GM18861 (cell line): Measurements from ENCODE around the gene IFRD2.
"Not testable (repeated sequence)": the region's sequence is repeated elsewhere in the genome, so short reads cannot be mapped to it uniquely, and the experiment has no call there.

ENCODE experiments used
- ATAC-seq: cut with Tn5 transposase; IDR thresholded peaks from one replicate; pipeline ENCODE4 v1.9.1; 2021; ENCODE audit not compliant: unreplicated experiment

IFRD2 gene

DNA sequence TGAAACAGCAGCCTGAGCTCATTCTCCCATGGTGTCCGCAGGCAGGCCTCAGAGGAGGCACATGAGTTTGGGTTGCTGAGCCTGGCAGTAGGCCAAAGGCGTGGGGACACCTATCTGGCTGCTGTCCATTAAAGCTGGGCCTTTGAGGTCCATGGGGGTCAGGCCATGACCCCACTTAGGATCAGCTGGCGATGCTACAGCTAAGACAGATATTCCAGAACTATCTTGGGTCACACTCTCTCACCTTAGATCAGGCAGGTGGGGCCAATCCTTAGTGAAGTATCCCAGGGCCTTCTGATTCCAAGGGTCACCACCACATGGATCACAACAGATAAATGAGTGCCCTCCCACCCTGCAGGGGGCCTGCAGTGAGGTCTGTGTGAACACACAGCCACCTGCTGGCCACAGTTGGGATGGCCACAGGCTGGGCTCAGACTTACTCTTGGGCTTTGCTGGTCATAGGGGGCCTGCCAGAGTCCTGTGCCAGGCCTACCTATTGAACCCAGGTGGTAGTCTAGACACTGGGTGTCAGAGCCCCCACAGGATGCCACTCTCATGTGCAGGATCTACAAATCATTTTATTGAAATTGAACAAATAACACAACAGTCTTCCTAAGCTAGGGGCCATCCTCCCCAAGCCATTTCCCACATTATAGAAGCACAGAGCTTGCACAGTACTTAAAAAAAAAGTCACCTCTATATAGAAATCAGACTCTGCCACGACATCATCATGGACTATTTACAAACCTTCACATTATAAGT, 32.3 kb upstream of the IFRD2 start:
- ATAC-seq = no peak

DNA sequence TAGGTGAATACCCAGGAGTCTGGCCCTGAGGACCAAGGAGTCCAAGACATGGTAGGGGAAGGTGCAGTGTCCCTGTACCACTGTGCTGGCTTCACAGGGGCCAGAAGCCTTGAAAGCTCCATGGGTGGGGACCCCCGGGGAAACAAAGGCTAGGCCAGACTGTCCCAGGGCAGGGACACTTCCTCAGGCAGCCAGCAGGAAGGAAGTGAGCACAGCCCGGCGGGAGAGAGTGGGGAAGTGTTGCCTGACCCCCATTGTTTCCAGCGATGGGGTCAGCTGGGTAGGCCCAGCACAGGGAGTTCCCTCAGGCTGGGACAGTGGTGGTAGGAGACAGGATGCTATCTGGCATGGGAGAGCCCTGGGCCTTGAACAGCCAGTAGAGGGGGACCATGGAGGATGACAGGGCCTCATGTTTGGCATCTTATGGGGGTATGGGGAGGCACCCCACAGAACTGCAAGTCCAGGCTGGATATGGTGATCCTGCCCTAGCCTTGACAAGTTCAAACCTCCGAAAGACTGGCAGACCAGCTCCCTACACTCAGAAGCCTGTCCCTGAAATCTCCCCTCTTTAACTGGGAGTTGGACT, 31.5 kb upstream of the IFRD2 start:
- ATAC-seq = no peak

DNA sequence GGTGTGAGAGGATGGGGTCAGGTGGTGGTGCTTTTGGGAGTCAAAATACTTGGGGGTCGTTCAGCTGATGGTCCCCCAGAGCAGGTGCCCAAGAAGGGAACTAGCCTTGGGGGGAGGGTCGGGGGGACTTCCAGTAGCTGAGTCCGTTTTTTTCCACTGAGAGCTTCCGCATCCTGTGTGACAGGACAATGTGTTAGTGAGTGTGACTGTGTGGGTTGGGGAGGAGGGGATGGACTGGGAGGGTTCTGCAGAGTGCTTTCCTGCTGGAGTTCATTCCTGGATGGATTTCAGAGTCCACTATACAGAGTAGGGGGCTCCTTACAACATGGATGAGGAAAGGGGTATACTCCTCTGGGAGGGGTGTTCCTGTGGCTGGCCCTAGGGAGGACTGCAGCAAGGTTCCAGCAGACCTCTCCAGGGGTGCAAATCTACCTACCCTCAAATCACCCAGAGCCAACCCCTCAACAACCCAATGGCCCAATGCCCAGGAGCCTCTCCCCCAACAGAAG, 30.9 kb upstream of the IFRD2 start:
- no peak for ATAC-seq

GRCh38 chr3:50322386-50323091, 30.3 kb upstream of the IFRD2 start, which contains the start of gene HYAL2:
Gene HYAL2 (minus strand): TSS chr3:50322745. CDS start chr3:50320489, 2,256 bp downstream.
- no peak for ATAC-seq

GRCh38 chr3:50322115-50322385, 29.8 kb upstream of the IFRD2 start:
- ATAC-seq = no peak

GRCh38 chr3:50321336-50322114, 29.3 kb upstream of the IFRD2 start:
- peak; percentile 58 for ATAC-seq

GRCh38 chr3:50320853-50321335, 28.7 kb upstream of the IFRD2 start:
- ATAC-seq = peak; percentile 39

GRCh38 chr3:50319894-50320625, 27.8 kb upstream of the IFRD2 start:
- ATAC-seq = no peak

GRCh38 chr3:50319181-50319893, 27.1 kb upstream of the IFRD2 start:
- ATAC-seq = no peak

DNA sequence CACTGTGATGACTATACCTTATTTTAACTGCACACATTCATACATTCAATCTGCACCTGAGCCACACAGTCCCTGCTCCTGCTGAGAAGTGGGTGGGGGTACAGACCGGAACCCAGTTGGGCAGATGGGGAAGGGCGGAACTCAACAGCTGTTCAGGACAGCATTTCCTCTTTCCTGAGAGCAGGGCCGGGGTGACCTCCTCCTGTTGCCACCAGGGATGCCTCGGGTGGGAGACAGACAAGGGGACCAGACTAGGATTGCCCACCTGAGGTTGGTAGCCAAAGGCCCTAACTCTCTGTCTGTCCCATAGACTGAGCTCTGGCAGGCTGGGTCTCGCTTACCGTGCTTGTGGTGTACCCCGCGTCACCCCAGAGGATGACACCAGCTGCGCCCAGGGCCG, 26.4 kb upstream of the IFRD2 start:
- ATAC-seq = no peak

DNA sequence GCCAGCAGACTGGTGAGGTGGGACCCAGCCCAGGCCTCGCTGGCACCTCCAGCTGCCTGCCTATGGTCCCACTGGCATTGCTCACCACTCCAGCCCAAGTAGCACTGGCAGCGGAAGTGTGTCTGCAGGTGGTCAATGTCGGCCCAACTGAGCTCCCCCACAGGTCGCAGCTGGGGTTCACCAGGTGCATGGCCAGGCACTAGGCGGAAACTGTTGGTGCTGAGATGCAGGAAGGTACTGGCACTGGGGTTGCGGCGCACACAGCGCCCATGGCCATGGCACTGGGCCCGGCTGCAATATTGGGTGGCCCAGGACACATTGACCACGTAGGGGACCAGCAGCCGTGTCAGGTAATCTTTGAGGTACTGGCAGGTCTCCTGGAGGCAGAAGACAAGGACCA, 25.9 kb upstream of the IFRD2 start:
- no peak for ATAC-seq

DNA sequence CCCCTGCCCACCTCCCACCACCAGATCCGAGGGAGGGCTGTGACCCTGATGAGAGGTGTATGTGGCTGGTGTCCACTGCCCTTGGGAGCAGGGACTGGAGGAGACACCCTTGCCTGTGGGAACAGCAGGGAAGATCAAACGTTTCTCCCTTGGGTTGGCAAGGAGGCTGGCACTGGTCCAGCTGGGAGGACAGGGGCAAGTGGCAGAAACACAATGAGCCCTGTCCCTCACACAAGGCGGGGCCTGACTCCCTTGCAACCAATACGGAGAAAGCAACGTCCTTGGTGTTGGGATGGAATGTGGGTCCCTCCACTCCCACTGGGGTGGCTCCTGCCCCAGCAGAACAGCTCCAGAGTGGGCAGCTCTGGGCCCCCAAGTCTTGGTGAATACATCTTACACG, 25.1 kb upstream of the IFRD2 start:
- no peak for ATAC-seq

DNA sequence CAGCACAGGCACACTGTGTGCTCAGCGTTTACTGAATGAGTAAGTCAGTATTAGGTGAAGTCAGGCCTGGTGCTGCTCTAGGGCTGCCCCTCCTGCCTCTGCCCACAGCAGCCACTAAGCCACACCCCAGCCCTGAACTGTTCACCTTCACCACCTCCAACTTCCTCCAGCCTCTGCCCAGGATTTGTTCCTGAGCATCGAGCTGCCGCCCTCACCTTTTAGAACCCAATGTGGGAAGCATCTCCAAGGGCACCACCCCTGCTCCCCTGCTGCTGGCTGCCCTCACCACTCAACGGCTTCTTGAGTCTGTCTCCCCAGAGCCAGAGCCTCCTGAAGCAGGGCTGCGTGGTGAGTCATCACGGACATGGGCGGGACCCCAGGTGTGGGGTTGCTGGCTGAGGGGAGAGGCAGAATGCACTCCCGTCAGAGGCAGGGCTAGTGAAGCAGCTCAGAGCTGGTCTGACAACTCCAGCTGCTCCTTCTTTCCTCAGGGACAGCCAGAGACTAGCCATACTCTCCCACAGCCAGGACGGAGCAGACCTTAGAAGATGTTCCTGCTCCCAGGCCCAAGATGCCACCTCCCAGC, 24.5 kb upstream of the IFRD2 start:
- ATAC-seq = no peak

- ATAC-seq = no peak
Measured at GRCh38 chr3:50314816-50315215, 22.6 kb upstream of the IFRD2 start.

GRCh38 chr3:50314342-50314741, 22.1 kb upstream of the IFRD2 start:
- no peak for ATAC-seq

DNA sequence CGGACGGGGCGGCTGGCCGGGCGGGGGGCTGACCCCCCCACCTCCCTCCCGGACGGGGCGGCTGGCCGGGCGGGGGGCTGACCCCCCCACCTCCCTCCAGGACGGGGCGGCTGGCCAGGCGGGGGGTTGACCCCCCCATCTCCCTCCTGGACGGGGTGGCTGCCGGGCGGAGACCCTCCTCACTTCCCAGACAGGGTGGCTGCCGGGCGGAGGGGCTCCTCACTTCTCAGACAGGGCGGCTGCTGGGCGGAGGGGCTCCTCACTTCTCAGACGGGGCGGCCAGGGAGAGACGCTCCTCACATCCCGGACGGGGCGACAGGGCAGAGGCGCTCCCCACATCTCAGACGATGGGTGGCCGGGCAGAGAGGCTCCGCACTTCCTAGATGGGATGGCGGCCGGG, 19.8 kb upstream of the IFRD2 start:
- not testable (repeated sequence) for ATAC-seq

- ATAC-seq = no peak
Measured at GRCh38 chr3:50304601-50305000, 12.4 kb upstream of the IFRD2 start.

DNA sequence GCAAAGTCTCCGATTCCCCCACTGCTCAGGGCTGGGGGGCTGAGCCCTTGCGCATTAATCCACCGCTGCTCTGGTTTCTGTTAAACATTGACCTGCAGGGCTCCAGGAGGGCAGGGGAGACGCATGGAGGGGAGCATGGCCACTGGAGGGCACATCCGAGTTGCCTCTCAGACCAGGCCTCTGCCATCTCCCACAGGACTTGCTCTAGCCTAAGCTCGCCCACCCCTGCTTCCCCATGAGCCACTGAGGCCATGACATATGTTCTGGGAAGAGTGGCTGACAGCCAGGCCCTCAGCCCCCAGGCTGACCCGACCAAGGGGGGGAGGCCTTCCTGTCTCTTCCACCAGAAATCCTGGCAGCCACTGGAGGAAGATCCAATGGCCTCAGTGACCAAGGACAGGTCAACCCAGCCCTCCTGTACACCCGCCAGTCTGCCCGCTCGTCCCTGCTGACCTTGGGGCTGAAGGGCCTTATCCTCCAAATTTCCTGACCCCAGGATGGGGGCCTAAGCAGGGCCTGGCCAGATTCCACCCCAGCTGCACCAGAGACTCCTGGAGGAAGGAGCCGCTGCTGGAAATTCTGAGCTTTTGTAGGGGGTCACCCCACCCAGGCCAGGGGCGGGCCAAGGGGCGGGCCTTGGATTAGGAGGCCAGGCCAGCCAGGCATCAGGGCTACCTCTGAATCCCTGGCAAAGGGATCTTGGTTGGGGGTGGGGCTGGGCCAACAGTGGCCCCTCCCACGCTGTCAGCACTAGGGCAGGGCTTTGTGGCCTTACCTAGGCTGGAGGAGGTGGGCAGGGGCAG, 11.0 kb upstream of the IFRD2 start, which contains the start of gene HYAL1:
TSS of gene HYAL1 (minus strand) at position 562 of the 803 bp plus-strand sequence. CDS start 618 bp downstream, outside the sequence.
- ATAC-seq = no peak
